B cell (primary cell): ENCODE data around the gene SEC14L1.

ENCODE experiments used
- CTCF ChIP-seq: fragments of 200-600 bp; IDR thresholded peaks from one replicate; pipeline ENCODE4 v1.8.0; 2022; ENCODE audit warnings: antibody characterized with exemption, mild to moderate bottlenecking
- EZH2 ChIP-seq: IDR thresholded peaks from 2 replicates; pipeline ENCODE4 v1.6.1; 2012; ENCODE audit warnings: borderline replicate concordance, low read depth, mild to moderate bottlenecking, moderate library complexity, low read length; ENCODE audit not compliant: insufficient read depth, poor library complexity, severe bottlenecking

- TF ChIP-seq EZH2, result no peak
- TF ChIP-seq CTCF, result no peak
Measured at GRCh38 chr17:77140878-77141767, at the start of gene SEC14L1.
